H1 (cell line): ENCODE results near the gene GRID1. TPM values are rescaled to one million over a fixed set of nuclear protein-coding genes. Genes with fewer than 3 reads are reported as not detected.

Source experiments
- CBX8 ChIP-seq: fragments of 300-800, 300-1000 bp; sonication (generic); IDR thresholded peaks from 2 replicates; pipeline ENCODE4 v1.7.1; 2016; ENCODE audit warnings: low read depth, low read length, borderline replicate concordance
- CREB1 ChIP-seq: IDR thresholded peaks from 2 replicates; pipeline ENCODE4 v1.6.1; 2012; ENCODE audit warnings: inconsistent platforms
- HDAC2 ChIP-seq, 2 experiments: fragments of 300-600 bp in 1 of 2; sonication (generic) in 1 of 2; IDR thresholded peaks; 2 replicates each; pipeline ENCODE4 v1.6.1; 2011 to 2012; ENCODE audit warnings: low read depth in 2 of 2, low read length in 2 of 2, mild to moderate bottlenecking in 2 of 2, moderate library complexity in 2 of 2, borderline replicate concordance in 1 of 2, inconsistent platforms in 1 of 2
- MAFK ChIP-seq: IDR thresholded peaks from 2 replicates; pipeline ENCODE4 v1.6.1; 2012; ENCODE audit warnings: low read depth, mild to moderate bottlenecking, improper control_type of control experiment, low read length
- POLR2AphosphoS5 ChIP-seq: IDR thresholded peaks from 2 replicates; pipeline ENCODE4 v1.6.1; 2011; ENCODE audit warnings: low read depth, low read length
- RFX5 ChIP-seq: IDR thresholded peaks from 2 replicates; pipeline ENCODE4 v1.6.1; 2011; ENCODE audit warnings: low read depth, low read length, improper control_type of control experiment, borderline replicate concordance
- polyA plus RNA-seq, 7 experiments: library from polyadenylated mRNA; depleted of rRNA in 3 of 7; stranded (reverse) in 5 of 7; unstranded in 2 of 7; fragments of >200 nt in 5 of 7; fragments of 200-250 nt in 2 of 7; gene quantifications; 1 replicate in 5 of 7; 2 replicates in 1 of 7; 4 replicates in 1 of 7; pipeline versions ENCODE4 v1.2.1 to v1.2.3, GENCODE V29; 2011 to 2013; ENCODE audit warnings: missing spikeins in 2 of 7, mixed read lengths in 2 of 7
- total RNA-seq: library from RNA; stranded (reverse); fragmentation: NEBNext Ultra II Directional; extraction: Animal tissue kit (Norgen Biotek cat#: 25700); gene quantifications from 2 replicates; pipeline ENCODE4 v1.2.1, GENCODE V29; 2021

Gene GRID1
- total and polyA plus RNA-seq, 2 of the 8 experiments (the other 6 are each of a cell fraction or from before 2014, with no cell fraction given), result 0.22 to 0.30 TPM

DNA sequence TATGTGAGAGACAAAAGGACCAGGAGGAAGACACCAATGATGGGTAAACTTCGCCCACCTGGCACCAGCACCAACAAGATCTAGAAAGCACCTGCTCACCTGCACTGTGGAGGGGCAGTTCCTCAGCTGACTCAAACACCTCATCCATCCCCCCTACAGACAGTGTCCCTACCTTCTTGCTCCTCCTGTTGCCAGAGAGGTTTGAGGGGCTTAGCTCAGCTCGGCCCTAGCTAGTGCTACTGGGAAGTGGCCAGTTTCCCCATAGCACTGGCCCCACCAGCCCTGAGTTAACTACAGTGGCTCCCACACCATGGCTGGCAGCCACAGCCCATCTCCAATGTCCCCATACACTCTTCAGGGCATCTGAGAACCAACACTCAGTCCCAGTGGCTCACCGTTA, 70.8 kb downstream of the GRID1 start (continued):
- TF ChIP-seq POLR2AphosphoS5, result no peak
- no peak for TF ChIP-seq CREB1
- no peak for TF ChIP-seq CBX8
- no peak for TF ChIP-seq MAFK
- TF ChIP-seq HDAC2 (IDR thresholded peaks at IDR 0.05; ENCODE audit: borderline replicate concordance in 1 of 2, low read depth in 2 of 2, low read length in 2 of 2), result no peak
- TF ChIP-seq RFX5, result no peak
